Left forelimb (tissue), 1 donor: ENCODE data around the gene MYL6.
A peak's percentile ranks its signal among the peaks of the same experiment; 100 is the strongest.
"Not testable (repeated sequence)": the region's sequence is repeated elsewhere in the genome, so short reads cannot be mapped to it uniquely, and the experiment has no call there.

Experiments
- DNase-seq: peaks from one replicate; pipeline ENCODE4 v3.0.0-alpha.2; 2018; ENCODE audit warnings: low spot score

The MYL6 gene

DNA sequence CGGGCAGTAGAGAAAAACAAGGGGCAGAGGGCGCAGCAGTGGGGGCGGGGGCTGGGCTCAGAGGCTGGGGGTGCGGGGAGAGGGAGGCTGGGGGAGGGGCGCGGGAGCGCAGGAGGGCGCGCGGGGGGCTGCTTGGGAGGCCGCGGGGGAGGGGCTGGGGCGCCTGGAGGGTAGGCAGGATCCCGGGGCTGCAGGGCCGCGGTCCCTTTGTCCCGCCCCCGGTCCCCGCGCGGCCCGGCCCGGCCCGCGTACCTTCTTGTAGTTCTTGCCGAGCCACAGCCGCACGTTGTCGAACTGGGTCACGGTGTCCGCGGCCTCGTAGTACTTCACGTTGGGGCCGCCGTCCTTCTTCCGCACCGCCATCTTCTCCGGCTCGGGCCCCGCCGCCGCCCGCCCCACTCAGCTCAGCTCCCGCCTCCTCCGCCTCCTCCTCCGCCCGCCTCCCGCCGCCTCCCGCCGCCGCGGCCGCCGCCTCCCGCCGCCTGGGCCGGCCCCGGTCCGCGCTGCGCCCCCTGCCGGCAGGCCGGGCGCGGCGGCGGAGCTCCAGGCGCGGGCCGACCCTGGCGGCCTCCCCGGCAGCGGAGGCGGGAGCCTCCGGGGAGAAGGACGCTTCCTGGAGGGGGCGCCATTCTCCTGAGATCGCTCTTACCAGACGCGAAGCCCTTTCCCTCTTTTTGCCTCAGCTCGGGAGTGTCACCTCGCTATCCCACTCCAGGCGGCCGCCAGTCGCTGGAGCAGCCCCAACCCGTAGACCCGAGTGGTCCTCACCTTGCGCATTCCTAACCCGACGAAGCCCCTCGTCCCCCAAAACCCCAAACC lies 31.1 kb downstream of the MYL6 start, which contains the start of gene SMARCC2:
TSS of gene SMARCC2 (minus strand) at position 385 of the 819 bp plus-strand sequence. CDS start at position 363, 22 bp downstream.
- DNase-seq = peak; percentile 92

DNA sequence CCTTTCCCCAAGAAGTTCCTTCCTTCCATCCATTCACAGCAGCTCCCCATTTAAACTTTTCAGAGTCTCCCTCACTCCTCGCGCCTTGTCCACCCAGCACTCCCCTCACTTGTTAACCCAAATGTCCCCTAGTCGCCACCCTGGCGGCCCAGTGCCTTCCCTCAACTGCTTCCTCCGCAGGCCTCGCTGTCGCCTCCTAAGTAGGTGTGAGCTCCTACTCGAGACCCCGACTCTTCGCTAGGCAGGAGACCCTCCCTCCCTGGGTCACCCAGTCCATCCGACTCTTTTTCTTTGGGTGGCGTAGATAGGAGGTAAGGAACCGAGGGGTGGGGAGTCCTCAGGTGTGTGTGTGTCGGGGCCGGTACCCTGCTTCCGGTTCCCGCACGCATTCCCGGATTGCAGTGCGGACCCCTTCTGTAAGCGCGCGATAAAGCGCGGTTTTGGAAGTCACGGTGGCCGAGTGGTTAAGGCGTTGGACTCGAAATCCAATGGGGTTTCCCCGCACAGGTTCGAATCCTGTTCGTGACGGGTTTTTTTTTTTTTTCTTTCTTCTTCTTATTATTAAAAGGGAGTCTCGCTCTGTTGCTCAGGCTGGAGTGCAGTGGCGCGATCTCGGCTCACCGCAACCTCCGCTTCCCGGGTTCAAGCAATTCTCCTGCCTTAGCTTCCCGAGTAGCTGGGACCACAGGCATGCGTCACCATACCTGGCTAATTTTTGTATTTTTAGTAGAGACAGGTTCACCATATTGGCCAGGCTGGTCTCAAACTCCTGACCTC lies 31.9 kb downstream of the MYL6 start:
- DNase-seq = peak; percentile 95

- DNase-seq = no peak
These were observed 32.6 kb downstream of the MYL6 start for GRCh38 chr12:56190695-56191155.

- DNase-seq = no peak
These were observed 34.4 kb downstream of the MYL6 start for GRCh38 chr12:56192582-56192981.

GRCh38 chr12:56193025-56193578 lies 34.9 kb downstream of the MYL6 start:
- DNase-seq = no peak

DNA sequence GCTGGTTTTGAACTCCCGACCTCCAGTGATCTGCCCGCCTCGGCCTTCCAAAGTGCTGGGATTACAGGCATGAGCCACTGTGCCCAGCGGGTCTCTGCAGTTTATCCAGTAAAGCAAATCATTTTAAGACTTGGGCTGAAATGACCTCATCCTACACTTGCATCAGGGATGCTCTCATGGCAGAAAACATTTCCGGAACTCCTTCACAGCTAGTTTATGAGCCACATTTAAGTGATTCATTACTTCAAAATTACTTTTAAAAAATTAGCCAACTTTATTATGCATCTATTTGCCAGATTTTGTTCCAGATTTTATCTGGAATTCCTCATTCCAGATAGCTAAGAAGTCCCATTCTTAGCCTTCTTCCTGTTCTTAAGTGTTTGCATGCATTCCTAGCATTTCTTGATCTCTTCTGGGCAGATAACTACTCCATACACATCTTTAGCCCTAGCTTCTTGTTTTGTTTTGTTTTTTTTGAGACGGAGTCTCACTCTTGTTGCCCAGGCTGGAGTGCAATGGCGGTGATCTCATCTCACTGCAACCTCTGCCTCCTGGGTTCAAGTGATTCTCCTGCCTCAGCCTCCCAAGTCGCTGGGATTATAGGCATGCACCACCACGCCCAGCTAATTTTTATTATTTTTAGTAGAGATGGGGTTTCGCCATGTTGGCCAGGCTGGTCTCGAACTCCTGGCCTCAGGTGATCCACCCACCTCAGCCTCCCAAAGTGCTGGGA lies 38.8 kb downstream of the MYL6 start:
- not testable (repeated sequence) for DNase-seq

GRCh38 chr12:56197921-56198635 lies 39.9 kb downstream of the MYL6 start:
- DNase-seq = no peak

DNA sequence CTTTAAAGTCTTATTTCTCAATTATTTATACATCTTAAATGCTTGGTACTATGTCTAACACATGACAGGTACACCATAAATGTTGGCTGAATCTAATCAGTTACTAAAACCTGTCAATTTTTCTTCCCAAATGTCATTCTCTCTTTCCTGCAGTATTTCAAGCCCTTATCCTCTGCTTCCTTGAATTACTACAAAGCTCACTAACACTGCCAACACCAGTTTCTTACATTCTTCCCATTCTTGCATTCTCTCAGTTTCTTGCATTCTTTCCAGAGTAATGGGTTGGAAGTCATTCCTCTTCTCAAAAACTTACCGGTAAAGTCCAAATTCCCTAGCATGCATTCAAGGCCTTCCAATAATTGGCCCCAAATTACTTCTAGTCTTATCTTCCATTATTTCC lies 40.7 kb downstream of the MYL6 start:
- no peak for DNase-seq

DNA sequence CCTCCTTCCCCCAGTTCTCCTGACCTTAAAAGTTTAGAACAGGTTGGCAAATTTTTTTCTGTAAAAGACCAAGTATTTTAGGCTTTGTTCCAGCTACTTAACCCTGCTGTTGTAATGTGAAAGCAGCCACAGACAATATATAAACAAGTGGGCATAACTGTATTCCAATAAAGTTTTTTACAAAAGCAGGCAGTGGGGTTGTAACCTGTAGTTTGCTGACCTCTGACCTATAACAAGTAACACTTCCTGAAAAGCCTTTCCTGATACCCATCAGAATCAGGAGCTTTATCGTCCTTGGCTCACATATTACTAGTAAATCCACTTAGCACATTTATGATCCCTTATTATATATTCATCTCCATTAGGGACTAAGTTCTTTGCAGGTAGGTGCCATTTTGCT lies 44.2 kb downstream of the MYL6 start:
- no peak for DNase-seq

- no peak for DNase-seq
These were observed 44.7 kb downstream of the MYL6 start for GRCh38 chr12:56202838-56203237.

DNA sequence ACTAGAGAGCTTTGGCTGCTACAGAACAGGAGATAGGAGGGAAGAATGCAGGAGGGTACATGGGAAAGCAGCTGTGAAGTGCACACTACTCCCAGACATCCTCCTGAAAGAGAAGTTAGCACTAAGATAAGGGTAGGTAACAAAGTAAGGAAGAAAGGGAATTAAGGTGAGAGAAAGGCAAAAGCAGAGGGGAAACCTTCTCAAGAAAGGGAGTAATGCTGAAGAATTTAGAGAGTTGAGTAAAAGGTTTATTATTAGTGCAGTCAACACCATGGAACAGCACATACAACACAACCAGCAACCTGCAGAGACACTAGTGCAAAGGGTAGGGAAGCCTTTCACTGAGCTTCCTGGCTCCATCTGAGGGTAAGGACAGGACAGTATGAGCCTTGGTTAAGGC lies 46.1 kb downstream of the MYL6 start:
- DNase-seq = no peak

- no peak for DNase-seq
These were observed 47.3 kb downstream of the MYL6 start for GRCh38 chr12:56205445-56205844.

DNA sequence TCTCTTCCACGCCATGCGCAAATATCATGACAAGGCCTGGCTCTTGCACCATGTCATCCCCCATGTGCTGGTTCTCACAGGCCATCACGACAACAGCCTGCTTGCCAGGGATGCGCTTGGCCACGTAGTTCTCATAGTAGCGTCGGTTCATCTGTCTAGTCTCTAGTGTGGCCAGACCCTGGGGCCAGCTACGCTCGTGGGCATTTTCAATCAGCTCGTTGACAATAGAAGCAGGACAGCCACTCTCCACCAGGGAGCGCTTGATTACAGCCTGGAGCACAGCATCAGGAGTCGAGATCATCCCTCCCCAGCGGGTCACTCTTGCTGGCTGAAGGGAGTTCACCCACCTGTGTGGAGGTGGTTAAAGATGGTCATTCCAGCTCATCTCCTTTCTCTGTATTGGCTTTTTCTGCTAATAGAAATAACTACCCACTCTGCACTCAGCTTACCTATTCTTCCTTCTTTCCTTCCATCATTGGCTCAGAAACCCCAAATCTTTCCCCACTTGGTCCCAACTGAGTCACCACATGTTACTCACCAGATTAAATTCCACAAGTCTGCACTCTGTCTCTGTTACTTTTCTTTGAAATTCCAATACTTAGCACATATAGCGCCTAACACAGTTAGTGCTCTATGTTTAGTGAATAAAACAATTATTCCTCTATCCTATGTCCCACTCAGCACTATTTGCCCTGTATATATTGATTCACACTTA lies 48.5 kb downstream of the MYL6 start:
- DNase-seq = no peak

- DNase-seq = no peak
These were observed 49.8 kb downstream of the MYL6 start for GRCh38 chr12:56208006-56208405.
